HG03520 (cell line): Measurements from ENCODE around the gene FOXN3.
"Not testable (repeated sequence)": the region's sequence is repeated elsewhere in the genome, so short reads cannot be mapped to it uniquely, and the experiment has no call there.

Experiments
- ATAC-seq: cut with Tn5 transposase; IDR thresholded peaks from one replicate; pipeline ENCODE4 v1.9.1; 2021; ENCODE audit warnings: mild to moderate bottlenecking, moderate library complexity; ENCODE audit not compliant: unreplicated experiment

FOXN3 gene

GRCh38 chr14:89256283-89256682, 160.8 kb downstream of the FOXN3 start:
- ATAC-seq, result no peak

GRCh38 chr14:89255852-89256251, 161.2 kb downstream of the FOXN3 start:
- no peak for ATAC-seq

GRCh38 chr14:89255012-89255411, 162.0 kb downstream of the FOXN3 start:
- no peak for ATAC-seq

DNA sequence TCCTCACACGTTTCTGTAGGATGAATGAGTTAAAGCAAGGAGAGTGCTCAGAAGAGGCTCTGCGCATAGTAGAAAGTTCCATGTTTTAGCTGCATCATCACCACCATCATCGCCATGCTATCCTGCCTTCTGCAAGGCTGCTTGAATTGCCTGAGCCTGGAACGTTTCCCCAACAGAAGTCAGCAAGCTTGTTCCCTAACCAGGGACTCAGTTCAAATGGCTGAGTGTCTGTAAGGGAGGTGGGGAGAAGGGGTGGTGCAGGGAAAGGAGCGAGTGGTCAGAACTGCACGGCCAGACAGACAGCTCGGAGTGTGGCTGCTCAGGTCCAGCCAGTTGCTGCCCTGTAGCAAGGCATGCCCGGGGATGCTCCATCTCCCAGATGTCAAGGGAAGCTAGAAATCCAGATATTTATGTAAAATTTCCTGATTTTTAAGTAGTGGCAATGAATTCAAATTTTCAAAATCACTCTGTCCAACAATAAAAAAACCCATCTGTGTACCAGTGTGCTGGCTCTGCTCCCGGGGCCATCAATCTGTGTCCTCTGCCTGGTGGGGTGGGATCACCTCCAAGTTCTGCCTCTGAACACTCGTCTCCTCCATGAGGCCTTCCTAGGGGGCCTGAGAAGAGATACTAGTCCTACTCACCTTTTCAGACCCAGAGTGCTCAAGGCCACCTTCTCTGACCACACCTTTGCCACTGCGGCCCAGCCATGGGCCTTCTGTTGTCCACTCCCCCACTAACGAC, 162.7 kb downstream of the FOXN3 start:
- no peak for ATAC-seq

DNA sequence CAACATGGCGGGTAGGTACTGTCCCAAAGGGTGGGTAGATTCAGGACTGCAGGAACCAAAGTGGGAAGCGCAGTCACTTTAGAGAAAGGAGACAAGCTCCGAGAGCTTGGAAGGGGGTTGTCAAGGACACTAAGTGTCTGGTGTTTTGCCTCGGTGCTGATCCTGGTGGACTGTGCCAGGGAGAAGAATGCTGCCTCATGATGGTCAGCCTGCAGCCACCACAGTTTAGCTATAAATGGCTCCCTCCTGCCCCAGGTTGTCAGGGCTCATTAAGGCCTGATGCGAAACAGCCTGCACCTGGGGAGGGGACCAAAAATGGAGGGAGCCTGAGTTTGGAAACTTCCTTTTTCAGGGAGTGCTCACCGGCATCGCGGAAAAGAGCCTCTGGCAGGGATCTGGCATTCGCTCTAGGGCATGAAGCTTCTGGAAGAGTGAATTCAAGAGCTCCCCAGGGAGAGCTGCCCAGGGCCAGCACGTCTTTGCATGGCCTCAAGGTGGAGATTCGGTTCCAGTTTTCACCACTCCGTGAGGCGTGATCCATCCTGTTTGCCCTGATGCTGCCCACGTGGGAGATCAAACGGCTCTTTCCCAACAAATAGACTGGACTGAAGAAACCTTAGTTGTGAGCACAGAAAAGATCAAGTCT, 164.0 kb downstream of the FOXN3 start:
- no peak for ATAC-seq

DNA sequence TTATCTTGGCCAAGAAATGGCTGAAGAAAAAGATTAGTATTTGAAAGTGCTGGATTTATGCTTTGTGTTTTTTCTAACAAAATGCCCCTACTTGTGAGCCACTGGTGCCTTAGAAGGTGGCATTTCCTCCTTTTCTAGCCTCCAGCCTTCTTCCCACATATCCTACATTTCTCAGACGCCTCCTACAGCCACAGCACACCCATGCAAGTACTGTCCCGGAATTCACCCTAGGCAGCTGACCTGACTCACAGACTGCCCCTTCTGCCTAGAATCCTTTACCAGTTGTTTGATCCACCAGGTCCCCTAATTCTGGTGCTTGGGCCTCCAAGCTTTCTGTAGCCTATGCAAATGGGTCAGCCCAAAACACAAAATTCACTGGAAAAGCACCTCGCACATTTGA, 166.0 kb downstream of the FOXN3 start:
- no peak for ATAC-seq

DNA sequence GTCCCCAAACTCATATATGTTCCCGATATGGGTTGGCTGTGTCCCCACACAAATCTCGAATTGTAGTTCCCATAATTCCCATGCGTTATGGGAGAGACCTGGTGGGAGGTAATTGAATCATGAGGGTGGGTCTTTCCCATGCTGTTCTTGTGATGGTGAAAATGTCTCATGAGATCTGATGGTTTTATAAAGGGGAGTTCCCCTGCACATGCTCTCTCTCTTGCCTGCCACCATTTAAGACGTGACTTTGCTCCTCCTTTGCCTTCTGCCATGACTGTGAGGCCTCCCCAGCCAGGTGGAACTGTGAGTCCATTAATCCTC, 166.4 kb downstream of the FOXN3 start:
- not testable (repeated sequence) for ATAC-seq

DNA sequence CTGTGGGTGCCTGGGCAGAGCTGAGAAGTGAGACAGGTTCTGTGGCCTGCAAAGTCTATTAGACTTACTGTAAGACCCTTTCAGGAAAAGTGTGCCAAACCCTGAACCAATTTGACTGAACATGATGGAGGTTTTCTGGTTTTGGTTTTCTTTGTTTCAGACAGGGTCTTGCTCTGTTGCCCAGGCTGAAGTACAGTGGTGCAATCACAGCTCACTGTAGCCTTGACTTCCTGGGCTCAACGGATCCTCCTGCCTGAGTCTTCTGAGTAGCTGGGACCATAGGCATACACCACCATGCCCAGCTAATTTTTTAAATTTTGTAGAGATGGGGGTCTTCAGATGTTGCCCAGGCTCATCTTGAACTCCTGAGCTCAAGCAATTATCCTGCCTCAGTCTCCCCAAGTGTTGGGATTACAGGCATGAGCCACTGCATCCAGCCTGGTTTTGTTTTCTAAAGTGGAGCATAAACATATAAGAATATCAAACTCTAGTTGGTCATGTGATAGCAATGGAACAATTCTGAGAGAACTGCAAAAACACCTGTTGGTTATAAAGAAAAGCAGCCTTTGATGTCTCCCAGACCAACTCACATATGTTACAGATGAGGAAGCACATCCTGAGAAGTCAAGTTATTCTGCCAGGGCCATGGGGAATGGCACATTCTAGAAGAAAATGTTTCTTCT, 166.9 kb downstream of the FOXN3 start:
- no peak for ATAC-seq

- ATAC-seq, result no peak
These were observed 167.9 kb downstream of the FOXN3 start for GRCh38 chr14:89249065-89249695.

- no peak for ATAC-seq
These were observed 168.5 kb downstream of the FOXN3 start for GRCh38 chr14:89248411-89249064.

DNA sequence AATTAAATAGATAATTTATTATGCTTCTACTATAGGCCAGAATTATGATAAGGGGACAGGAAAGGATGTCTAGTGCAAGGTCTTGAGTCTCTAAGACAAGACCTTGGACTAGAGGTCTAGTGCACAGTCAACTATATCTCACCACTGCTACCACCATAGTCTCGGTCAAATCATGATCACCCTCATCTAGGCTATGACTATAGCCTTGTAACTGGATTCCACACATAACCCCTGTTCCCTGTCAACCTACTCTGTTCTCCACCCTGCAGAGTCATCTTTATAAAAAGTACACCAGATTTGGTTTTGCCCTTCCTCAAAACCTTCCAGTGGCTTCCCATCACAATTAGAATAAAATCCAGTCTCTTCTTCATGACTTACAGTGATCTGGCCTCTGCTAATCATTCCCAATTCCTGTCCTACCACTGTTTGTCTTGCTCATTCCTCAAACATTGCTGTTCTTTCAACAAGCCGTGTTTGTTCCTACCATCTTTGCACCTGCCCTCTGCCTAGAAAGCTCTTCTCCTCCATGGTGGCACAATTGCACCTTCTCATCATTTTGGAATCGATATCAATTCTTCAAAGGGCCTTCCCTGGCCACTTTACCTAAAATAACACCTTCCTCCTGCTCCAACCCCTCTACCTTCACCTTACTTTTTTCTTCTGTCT, 169.4 kb downstream of the FOXN3 start:
- ATAC-seq, result no peak

GRCh38 chr14:89246290-89246689, 170.7 kb downstream of the FOXN3 start:
- ATAC-seq, result no peak

- ATAC-seq, result no peak
These were observed 171.2 kb downstream of the FOXN3 start for GRCh38 chr14:89245802-89246201.

DNA sequence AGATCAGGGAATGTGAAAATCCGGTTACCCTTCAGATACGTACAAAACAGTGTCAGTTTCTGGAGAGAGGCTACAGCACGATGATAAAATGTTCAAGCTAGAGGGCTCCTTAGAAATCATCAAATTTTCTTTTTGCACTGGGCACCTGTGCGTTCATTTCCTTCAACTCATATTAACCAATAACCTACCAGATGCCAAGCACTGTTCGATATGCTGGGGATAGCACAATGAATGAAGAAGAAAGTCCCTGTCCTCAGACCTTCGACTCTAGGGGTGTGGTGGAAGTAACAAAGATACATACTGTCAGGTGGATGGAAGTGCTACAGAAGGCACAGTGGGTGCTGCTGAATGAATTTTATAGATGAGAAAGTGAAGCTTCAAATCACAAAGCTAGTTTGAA, 172.3 kb downstream of the FOXN3 start:
- no peak for ATAC-seq

DNA sequence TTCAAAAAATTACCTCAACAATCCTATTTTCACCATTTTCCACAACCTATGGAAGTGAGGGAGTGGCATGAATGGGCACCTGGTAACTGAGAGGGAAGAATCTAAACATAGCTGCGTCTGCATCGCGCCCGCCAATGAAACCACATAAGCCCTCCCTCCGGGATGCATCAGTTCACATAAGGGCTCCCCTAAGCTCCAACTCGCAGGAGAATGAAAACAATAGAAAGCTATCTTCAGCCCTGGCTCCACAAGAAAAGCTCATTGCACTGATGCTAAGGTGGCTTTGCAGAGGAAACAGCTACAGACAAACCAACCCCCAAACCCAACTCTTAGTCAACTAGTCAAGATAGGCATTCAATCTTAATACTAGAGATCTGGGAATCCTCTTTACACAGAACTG, 173.3 kb downstream of the FOXN3 start:
- ATAC-seq, result no peak

DNA sequence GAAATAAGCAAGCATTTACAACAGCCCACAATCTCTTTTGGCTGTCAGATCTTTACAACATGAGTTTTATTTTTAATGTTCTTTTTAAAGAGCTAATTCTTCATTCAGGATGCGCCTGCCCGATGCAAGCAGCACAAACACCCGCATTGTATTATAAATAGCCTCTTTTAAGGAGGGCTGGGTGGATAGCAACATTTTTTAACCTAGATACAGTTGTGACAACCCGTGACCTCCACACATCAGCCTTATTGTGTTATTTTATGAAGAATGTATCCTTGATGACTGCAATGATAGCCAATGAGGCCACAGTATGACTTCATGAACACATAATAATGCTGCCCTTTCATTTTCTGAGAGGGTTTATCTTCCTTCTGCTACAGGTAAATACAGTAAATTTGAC, 173.7 kb downstream of the FOXN3 start:
- no peak for ATAC-seq

- ATAC-seq, result no peak
These were observed 174.3 kb downstream of the FOXN3 start for GRCh38 chr14:89242652-89243279.

DNA sequence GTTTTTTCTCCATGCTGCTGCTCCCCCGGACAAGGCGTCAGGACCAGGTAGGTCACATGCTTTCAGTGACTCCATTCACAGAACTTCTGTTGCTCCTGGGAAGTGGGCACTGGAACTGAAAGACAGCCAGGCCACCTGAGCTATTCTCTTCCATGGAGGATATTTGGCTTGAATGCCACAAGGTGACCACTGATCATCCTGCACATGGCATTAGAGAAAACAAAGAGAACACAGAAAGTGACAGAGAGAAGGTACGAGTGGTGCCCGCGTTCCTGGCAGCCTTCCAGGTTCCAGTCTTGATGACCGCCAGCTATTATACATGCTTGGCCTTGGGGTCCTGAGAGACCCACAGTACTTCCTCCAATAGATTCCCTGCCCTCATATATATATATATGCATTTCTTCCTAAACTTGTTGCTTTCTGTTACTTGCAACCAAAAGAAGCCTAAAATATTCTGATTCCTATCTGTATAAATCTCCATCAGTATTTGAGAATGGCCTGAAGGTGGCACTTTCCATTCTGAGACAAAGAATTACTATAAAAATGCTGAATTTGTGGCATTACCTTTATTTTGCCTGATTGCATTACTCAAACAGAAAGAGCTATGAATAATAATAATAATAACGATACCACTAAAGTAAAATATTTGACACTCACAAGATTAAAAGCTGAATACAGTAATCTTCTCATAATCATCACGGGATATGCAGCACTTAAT, 174.9 kb downstream of the FOXN3 start:
- ATAC-seq, result no peak

GRCh38 chr14:89241257-89241656, 175.8 kb downstream of the FOXN3 start:
- ATAC-seq, result no peak

- ATAC-seq, result no peak
These were observed 176.6 kb downstream of the FOXN3 start for GRCh38 chr14:89240414-89240813.
